Measurements from ENCODE around the gene PCDHB4. TPM values are rescaled to one million over a fixed set of nuclear protein-coding genes. Genes with fewer than 3 reads are reported as not detected.

Gene PCDHB4
- total and polyA plus RNA-seq, 4 donors = 0.14 to 0.36 (median 0.17) TPM

- H3K4me1 ChIP-seq (ENCODE audit: control insufficient read depth in 4 of 4, insufficient read depth in 4 of 4, low read length in 3 of 4) = no peaks in the 10 kb centered on the region
- no peak for DNase-seq (ENCODE audit: low spot score)
- TF ChIP-seq HNF4G (IDR thresholded peaks at IDR 0.05) (no peak), RAD21 (IDR thresholded peaks at IDR 0.05) (no peak), TAF1 (conservative IDR thresholded peaks at IDR 0.05) (no peak), ATF3 (IDR thresholded peaks at IDR 0.05) (no peak), JUND (IDR thresholded peaks at IDR 0.05) (no peak), GABPA (IDR thresholded peaks at IDR 0.05 in 1 of 2, conservative IDR thresholded peaks at IDR 0.05 in 1 of 2) (no peak), FOXA1 (IDR thresholded peaks at IDR 0.05) (no peak), YY1 (IDR thresholded peaks at IDR 0.05) (no peak), ZBTB33 (IDR thresholded peaks at IDR 0.05) (no peak), HNF4A (conservative IDR thresholded peaks at IDR 0.05) (no peak), NR2F2 (IDR thresholded peaks at IDR 0.05) (no peak), SP1 (IDR thresholded peaks at IDR 0.05) (no peak), REST (IDR thresholded peaks at IDR 0.05) (no peak), CTCF (IDR thresholded peaks at IDR 0.05; ENCODE audit: low read depth, low read length, missing input control) (no peak), FOXA2 (IDR thresholded peaks at IDR 0.05) (no peak), EGR1 (IDR thresholded peaks at IDR 0.05; ENCODE audit: low read depth in 2 of 2) (no peak), RXRA (IDR thresholded peaks at IDR 0.05) (no peak), MAX (IDR thresholded peaks at IDR 0.05) (no peak)
- peaks cover 0 to 6% (median 4%) of the 10 kb centered on the region in 4 donors for H3K27me3 ChIP-seq (ENCODE audit: control insufficient read depth in 4 of 4, insufficient read depth in 4 of 4, low read length in 3 of 4)
- 25% methylated on average over 2 of the region's 2 CpGs for WGBS
- no peaks in the 10 kb centered on the region for H3K36me3 ChIP-seq (ENCODE audit: control insufficient read depth in 4 of 4, insufficient read depth in 3 of 4, low read depth in 1 of 4, low read length in 3 of 4)
- peaks cover 8 to 26% (median 13%) of the 10 kb centered on the region in 4 donors for H3K9me3 ChIP-seq (ENCODE audit: control insufficient read depth in 4 of 4, low read length in 3 of 4)
- no peak overlapping the region for H3K9ac ChIP-seq (ENCODE audit: low read depth in 1 of 2, low read length in 2 of 2)
- H3K27ac ChIP-seq (ENCODE audit: low read depth in 1 of 2, low read length in 2 of 2) = no peak overlapping the region
- H3K4me3 ChIP-seq (ENCODE audit: low read depth in 1 of 3, low read length in 3 of 3) = no peak overlapping the region
Observed at GRCh38 chr5:141119250-141119649, 2.4 kb upstream of the PCDHB4 start.

Data from liver (tissue), 9 donors.